NOMO-1 (cell line): ENCODE measurements around the gene SPTB.

Experiments
- DNase-seq, 2 experiments: peaks; one replicate each; lab custom pipeline; 2025; ENCODE audit not compliant: unreplicated experiment in 2 of 2; lab: John Stamatoyannopoulos, UW

The SPTB gene

GRCh38 chr14:64733321-64733720, 146.4 kb downstream of the SPTB start:
- DNase-seq, result no peak

- no peak for DNase-seq
Observed at GRCh38 chr14:64732536-64733120, 147.1 kb downstream of the SPTB start.

- DNase-seq, result no peak
Observed at GRCh38 chr14:64732066-64732465, 147.6 kb downstream of the SPTB start.

GRCh38 chr14:64731141-64731581, 148.5 kb downstream of the SPTB start:
- DNase-seq, result no peak

GRCh38 chr14:64730681-64731080, 149.0 kb downstream of the SPTB start:
- no peak for DNase-seq

- no peak for DNase-seq
Observed at GRCh38 chr14:64730061-64730440, 149.7 kb downstream of the SPTB start.

GRCh38 chr14:64729386-64730060, 150.2 kb downstream of the SPTB start:
- no peak for DNase-seq

GRCh38 chr14:64728856-64729255, 150.9 kb downstream of the SPTB start:
- no peak for DNase-seq

- no peak for DNase-seq
Observed at GRCh38 chr14:64728106-64728505, 151.6 kb downstream of the SPTB start.

GRCh38 chr14:64727551-64728071, 152.1 kb downstream of the SPTB start:
- no peak for DNase-seq

- DNase-seq, result no peak
Observed at GRCh38 chr14:64726585-64726890, 153.2 kb downstream of the SPTB start.

GRCh38 chr14:64725879-64726584, 153.7 kb downstream of the SPTB start:
- DNase-seq, result no peak

- DNase-seq, result no peak
Observed at GRCh38 chr14:64725261-64725815, 154.4 kb downstream of the SPTB start.

GRCh38 chr14:64724578-64724930, 155.2 kb downstream of the SPTB start:
- DNase-seq, result no peak

GRCh38 chr14:64723691-64724577, 155.8 kb downstream of the SPTB start:
- no peak for DNase-seq

GRCh38 chr14:64722842-64723447, 156.8 kb downstream of the SPTB start:
- no peak for DNase-seq

- DNase-seq, result no peak
Observed at GRCh38 chr14:64721899-64722298, 157.8 kb downstream of the SPTB start.

- DNase-seq, result no peak
Observed at GRCh38 chr14:64721391-64721791, 158.3 kb downstream of the SPTB start.

- peak; percentile 57 to 78 for DNase-seq
Observed at GRCh38 chr14:64720131-64720576, 159.6 kb downstream of the SPTB start.

GRCh38 chr14:64719601-64720000, 160.1 kb downstream of the SPTB start:
- DNase-seq, result no peak
